ENCODE results near the gene MDM1.

Gene MDM1

GRCh38 chr12:68264158-68264855, 67.9 kb downstream of the MDM1 start:
- no peak for TF ChIP-seq CTCF (IDR thresholded peaks at IDR 0.05; ENCODE audit: low read depth, low read length)

GRCh38 chr12:68263366-68263765, 68.8 kb downstream of the MDM1 start:
- H3K4me3 ChIP-seq (ENCODE audit: low read depth, low read length), result no peak overlapping the region
- no peak for TF ChIP-seq CTCF (IDR thresholded peaks at IDR 0.05; ENCODE audit: low read depth, low read length)

More at GRCh38 chr12:68264158-68264855, 67.9 kb downstream of the MDM1 start:
- H3K4me3 ChIP-seq (ENCODE audit: low read depth, low read length), result no peak overlapping the region

- no peak for TF ChIP-seq CTCF (IDR thresholded peaks at IDR 0.05; ENCODE audit: low read depth, low read length)
- H3K4me3 ChIP-seq (ENCODE audit: low read depth, low read length), result no peak overlapping the region
Observed at GRCh38 chr12:68261896-68262295, 70.3 kb downstream of the MDM1 start.

- H3K4me3 ChIP-seq (ENCODE audit: low read depth, low read length), result no peak overlapping the region
- TF ChIP-seq CTCF (IDR thresholded peaks at IDR 0.05; ENCODE audit: low read depth, low read length), result no peak
Observed at GRCh38 chr12:68260153-68260552, 72.0 kb downstream of the MDM1 start.

- H3K4me3 ChIP-seq (ENCODE audit: low read depth, low read length), result no peak overlapping the region
- no peak for TF ChIP-seq CTCF (IDR thresholded peaks at IDR 0.05; ENCODE audit: low read depth, low read length)
Observed at GRCh38 chr12:68259318-68259940, 72.7 kb downstream of the MDM1 start.

GRCh38 chr12:68253504-68253903, 78.7 kb downstream of the MDM1 start, which contains the start of gene IL22:
IL22 (minus strand) TSS chr12:68253604; CDS start chr12:68253448, 156 bp downstream.
- no peak for TF ChIP-seq CTCF (IDR thresholded peaks at IDR 0.05; ENCODE audit: low read depth, low read length)

GRCh38 chr12:68252077-68252476, 80.1 kb downstream of the MDM1 start:
- H3K4me3 ChIP-seq (ENCODE audit: low read depth, low read length), result no peak overlapping the region
- no peak for TF ChIP-seq CTCF (IDR thresholded peaks at IDR 0.05; ENCODE audit: low read depth, low read length)

More at GRCh38 chr12:68253504-68253903, 78.7 kb downstream of the MDM1 start, which contains the start of gene IL22:
- no peak within 1 kb of the TSS for H3K4me3 ChIP-seq (ENCODE audit: low read depth, low read length)

Measured in WI38 (cell line).